HT1080 (cell line): ENCODE measurements around the gene BBC3. TPM values are rescaled to one million over a fixed set of nuclear protein-coding genes. Genes with fewer than 3 reads are reported as not detected.
A peak's percentile ranks its signal among the peaks of the same experiment; 100 is the strongest.

Source experiments
- DNase-seq: peaks from one replicate; pipeline ENCODE4 v3.0.0-alpha.2; 2015; ENCODE audit warnings: low read depth
- small RNA-seq: library from RNA; depleted of rRNA; stranded (forward); fragments of <200 nt; gene quantifications from one replicate; pipeline ENCODE3, GENCODE V24; 2014
- total RNA-seq: library from RNA; depleted of rRNA; stranded (reverse); fragments of >200 nt; shearing (Covaris generic); gene quantifications from 2 replicates; pipeline ENCODE4 v1.2.3, GENCODE V29; 2014; rRNA removed

BBC3 gene
- total RNA-seq, 1 experiment from 2014 or later = 43.9 TPM

DNA sequence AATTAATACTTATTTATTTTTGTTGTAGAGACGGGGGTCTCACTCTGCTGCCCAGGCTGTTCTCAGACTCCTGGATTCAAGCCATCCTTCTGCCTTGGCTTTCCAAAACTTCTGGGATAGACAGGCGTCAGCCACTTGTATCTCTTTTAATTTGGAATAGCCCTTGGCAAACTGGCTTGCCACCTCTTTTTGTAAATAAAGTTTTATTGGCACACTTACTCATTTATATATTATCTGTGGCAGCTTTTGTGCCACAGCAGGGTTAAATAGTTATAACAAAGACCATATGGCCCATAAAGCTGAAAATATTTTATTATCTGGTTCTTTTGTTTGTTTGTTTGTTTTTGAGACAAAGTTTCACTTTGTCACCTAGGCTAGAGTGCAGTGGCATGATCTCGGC, 30.5 kb downstream of the BBC3 start:
- no peak for DNase-seq

- no peak for DNase-seq
Measured at GRCh38 chr19:47197141-47197540, 33.9 kb downstream of the BBC3 start.

- DNase-seq = no peak
Measured at GRCh38 chr19:47195434-47195833, 35.6 kb downstream of the BBC3 start.

DNA sequence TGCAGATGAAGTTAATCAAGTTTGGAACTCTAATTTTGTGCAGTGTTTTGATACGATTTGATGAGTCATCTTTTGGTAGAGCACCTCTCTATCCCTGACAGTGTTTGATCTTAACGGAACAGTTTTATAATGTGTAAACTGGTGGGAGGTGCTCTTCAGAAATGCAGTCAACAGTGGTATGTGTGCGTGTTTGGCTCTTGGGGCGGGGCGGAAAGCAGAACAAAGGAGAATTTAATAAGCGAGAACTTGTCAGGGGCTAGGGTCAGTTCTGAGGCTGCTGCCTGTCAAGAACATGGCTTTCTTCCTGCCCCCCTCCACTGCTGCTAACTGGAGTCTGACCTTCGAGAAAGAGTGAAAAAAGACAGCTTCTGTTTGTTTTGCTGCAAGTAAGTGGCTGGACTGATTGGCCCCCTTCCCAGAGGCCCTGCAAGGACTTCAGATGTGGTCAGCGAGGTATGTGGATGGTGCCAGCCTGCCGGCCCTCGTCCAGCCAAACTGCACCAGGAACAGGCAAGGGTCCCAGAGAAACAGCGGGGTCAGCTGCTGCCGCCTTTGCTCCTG, 40.8 kb downstream of the BBC3 start:
- peak; percentile 74 for DNase-seq

DNA sequence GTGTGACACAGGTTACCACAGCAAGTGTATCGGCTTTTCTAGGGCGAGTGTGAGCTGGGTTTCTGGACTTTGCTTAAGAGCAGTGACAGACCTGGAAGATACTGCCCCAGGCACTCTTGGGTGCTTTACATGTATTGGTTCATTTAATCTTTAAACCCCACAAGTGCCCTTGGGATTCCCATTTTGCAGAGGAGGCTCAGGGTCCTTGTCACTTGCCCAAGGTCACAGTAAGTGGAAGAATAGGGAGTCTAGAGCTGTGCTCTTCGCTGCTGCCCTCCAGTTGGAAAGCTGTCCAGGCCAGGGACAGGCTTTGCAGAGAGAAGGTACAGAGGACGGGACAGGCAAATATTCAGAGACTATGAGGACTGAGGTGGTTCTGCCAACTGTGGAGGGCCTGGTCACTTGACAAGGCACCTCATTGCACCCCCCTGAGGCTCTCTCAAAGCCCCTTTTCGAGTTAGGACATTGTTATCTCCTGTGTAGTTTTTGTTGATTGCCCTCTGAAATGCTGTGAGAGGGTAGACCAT, 42.4 kb downstream of the BBC3 start:
- no peak for DNase-seq

DNA sequence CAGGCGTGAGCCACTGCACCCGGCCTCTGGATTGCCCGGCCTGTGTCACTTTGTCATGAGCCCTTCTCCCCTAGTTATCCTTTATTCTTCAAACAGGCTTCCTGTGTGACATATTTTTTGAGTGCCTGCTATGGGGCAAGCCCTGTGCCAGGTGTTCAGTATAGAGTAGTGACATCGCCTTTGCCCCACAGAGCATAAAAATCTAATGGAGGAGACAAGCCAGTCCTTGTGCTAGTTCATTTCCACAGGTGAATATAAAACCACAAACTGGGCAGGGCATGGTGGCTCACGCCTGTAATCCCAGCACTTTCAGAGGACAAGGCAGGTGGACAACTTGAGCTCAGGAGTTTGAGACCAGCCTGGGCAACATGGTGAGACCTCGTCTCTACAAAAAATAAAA, 43.2 kb downstream of the BBC3 start:
- no peak for DNase-seq

- no peak for DNase-seq
Measured at GRCh38 chr19:47187335-47187655, 43.7 kb downstream of the BBC3 start.

GRCh38 chr19:47186446-47187334, 44.3 kb downstream of the BBC3 start:
- no peak for DNase-seq

DNA sequence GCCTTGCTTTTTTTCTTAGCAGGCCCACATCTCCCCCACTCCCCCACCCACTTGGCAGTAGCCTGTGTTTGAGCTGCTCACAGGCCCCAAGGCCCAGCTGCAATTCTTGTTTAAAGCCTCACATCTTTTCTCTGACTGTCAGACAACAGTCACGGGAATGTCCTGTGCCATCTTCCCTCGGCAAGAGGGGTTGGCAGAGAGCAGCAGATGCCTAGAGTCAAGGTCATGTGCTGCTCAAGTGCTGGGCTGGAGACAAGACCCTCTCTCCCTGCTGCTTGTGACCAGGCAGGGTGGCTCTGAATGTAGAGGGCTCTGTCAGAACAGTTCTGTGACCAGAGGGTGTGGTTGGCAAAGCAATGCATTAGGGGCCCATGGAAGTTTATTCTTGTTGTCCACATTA, 47.4 kb downstream of the BBC3 start:
- DNase-seq = no peak

- no peak for DNase-seq
Measured at GRCh38 chr19:47179653-47180310, 51.2 kb downstream of the BBC3 start.

DNA sequence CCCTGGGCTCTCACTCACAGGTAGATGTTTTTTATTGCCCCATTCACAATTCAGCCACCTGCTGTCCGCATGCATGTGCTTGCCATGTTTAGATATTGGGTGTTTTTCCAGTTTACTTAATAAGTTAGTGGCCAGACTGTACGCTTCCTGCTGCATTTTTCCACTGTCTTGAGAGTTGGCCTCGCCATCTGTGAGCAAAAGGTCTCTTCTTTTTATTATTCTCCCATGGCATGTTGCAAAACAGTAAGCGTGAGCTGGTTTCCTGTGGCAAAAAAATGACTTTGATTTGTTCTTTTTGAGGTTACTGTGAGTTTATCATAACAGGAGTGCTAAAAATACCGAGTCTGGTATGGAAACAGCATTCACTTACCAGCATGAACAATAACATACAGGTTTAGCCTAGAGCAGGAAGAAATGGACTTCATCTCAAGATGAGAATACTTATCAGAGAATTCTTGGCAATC, 54.3 kb downstream of the BBC3 start:
- peak; percentile 89 for DNase-seq

GRCh38 chr19:47176071-47176626, 54.9 kb downstream of the BBC3 start:
- DNase-seq = peak; percentile 55

DNA sequence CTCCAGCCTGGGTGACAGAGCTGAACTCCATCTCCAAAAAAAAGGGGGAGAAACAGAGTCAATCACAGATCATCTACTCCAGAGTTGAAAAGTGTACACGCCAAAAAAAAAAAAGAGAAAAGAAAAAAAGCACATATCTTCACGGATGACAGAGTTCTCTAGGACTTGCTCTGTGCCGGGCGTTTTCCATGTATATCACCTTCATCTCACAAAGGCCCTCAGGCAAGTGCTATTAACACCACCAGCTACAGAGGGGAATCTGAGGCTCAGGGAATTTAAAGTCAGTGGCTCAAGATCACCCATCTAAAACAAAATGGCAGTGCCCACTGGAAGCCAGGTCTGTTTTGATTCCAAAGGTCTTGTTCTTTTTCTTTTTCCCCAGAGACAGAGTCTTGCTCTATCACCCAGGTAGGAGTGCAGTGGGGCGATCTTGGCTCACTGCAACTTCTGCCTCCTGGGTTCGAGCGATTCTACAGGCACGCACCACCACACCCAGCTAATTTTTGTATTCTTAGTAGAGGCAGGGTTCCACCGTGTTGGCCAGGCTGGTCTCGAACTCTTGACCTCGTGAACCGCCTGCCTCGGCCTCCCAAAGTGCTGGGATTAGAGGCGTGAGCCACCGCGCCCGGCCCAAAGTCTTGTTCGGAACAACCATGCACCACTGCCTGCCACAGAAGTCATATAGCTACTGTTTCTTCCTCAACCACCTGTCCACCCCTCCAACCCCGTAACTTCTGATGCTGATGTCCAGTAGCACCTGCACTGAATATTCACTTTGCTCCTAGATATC, 58.1 kb downstream of the BBC3 start:
- no peak for DNase-seq

Small RNA genes within 50 kb of the gene (small RNA-seq; reads per million reads assigned to genes)
- not detected for gene MIR3190

Other genes starting within 250 kb of the BBC3 start
- not detected in 2 replicates for gene NPAS1, start 211.4 kb downstream of the BBC3 start, total RNA-seq
- 62.1 and 69.4 TPM in 2 replicates for gene TMEM160, start 182.6 kb downstream of the BBC3 start, total RNA-seq
- 17.6 and 17.8 TPM in 2 replicates for gene ZC3H4, start 117.4 kb downstream of the BBC3 start, total RNA-seq
- gene SAE1, start 100.4 kb downstream of the BBC3 start, total RNA-seq = 181 and 200 TPM in 2 replicates
- 3.6 and 3.8 TPM in 2 replicates for gene CCDC9, start 25.3 kb upstream of the BBC3 start, total RNA-seq
- gene INAFM1, start 43.7 kb upstream of the BBC3 start, total RNA-seq = 1.5 and 4.0 TPM in 2 replicates
- gene C5AR1, start 78.7 kb upstream of the BBC3 start, total RNA-seq = 0.03 TPM in 1 of 2 replicates, not detected in the other
- gene C5AR2, start 101.0 kb upstream of the BBC3 start, total RNA-seq = 0.30 TPM in 1 of 2 replicates, not detected in the other
- 25.9 and 26.8 TPM in 2 replicates for gene DHX34, start 118.1 kb upstream of the BBC3 start, total RNA-seq
- 3.2 and 6.3 TPM in 2 replicates for gene MEIS3, start 188.3 kb upstream of the BBC3 start, total RNA-seq
- not detected in 2 replicates for gene SLC8A2, start 240.7 kb upstream of the BBC3 start, total RNA-seq